ENCODE data around the gene ATG4A.

- TF ChIP-seq ATF2 (CRISPR knock-in tag; IDR thresholded peaks at IDR 0.05; ENCODE audit: borderline replicate concordance, low read depth) = no peak
- no peak for TF ChIP-seq ZNF219 (CRISPR knock-in tag; IDR thresholded peaks at IDR 0.05; ENCODE audit: borderline replicate concordance)
- no peak for TF ChIP-seq CTCF (IDR thresholded peaks at IDR 0.05)
- no peak for TF ChIP-seq CDX4 (CRISPR knock-in tag; IDR thresholded peaks at IDR 0.05; ENCODE audit: borderline replicate concordance)
- TF ChIP-seq E2F4 (CRISPR knock-in tag; IDR thresholded peaks at IDR 0.05; ENCODE audit: borderline replicate concordance, low read depth) = no peak
- no peak for TF ChIP-seq FOXP4 (CRISPR knock-in tag; IDR thresholded peaks at IDR 0.05)
- TF ChIP-seq CREM (CRISPR knock-in tag; IDR thresholded peaks at IDR 0.05) = no peak
These were observed 307 bp downstream of the ATG4A start for GRCh38 chrX:108091878-108092291.

Data from WTC11 (cell line).